ENCODE results near the gene TARS2.

DNA sequence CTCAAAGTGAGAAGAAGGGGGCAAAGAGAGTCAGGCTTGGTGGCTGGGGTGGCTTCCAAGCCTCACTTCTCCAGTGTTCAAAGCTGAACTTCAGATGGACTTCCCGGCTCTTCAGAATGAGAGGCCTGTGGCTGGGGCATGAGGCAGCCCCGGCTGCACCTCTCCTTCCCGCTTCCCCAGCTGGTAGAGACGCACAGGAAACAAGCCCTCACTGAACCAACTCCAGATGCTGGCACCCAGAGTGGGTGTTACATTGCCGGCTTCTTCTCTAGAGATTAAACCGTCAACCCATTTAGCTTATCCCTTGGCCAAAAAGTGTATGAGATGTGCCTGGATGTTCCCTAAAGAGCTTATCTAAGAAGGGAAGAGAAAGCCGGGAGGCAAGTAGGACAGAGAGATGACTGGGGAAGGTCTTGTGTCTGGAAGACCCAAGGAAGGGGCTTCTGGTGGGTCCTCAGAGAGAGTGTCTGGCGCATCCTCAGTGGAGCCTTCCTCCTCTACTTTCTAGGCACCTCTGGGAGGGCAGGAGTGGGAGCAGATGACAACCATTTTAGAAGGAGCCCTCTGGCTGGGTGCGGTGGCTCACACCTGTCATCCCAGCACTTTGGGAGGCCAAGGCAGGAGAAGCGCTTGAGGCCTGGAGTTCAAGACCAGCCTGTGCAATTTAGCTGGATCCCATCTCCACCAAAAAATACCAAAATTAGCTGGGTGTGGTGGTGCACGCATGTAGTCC, 64.0 kb downstream of the TARS2 start:
- TF ChIP-seq CTCF (IDR thresholded peaks at IDR 0.05) (no peak), POLR2A (IDR thresholded peaks at IDR 0.05) (no peak)
